Smooth muscle cell (in vitro differentiated cells): Measurements from ENCODE around the gene ORC6. TPM values are rescaled to one million over a fixed set of nuclear protein-coding genes. Genes with fewer than 3 reads are reported as not detected.

Experiments used
- DNase-seq: peaks from one replicate; lab custom pipeline; 2025; ENCODE audit not compliant: unreplicated experiment; lab: John Stamatoyannopoulos, UW
- H2AFZ ChIP-seq: fragments of 200-600 bp; sonication (generic); 2 replicates; pipeline ENCODE4 v1.6.0; 2016; ENCODE audit warnings: antibody characterized with exemption, low read depth, mild to moderate bottlenecking
- H3F3A ChIP-seq: fragments of 200-600 bp; sonication (generic); 2 replicates; pipeline ENCODE4 v1.6.0; 2017; ENCODE audit warnings: antibody characterized with exemption, low read depth
- H3K27ac ChIP-seq: fragments of 200-600 bp; sonication (generic); 2 replicates; pipeline ENCODE4 v1.5.1; 2016; ENCODE audit warnings: low read depth, mild to moderate bottlenecking
- H3K27me3 ChIP-seq: fragments of 200-600 bp; sonication (generic); 2 replicates; pipeline ENCODE4 v1.6.1; 2016; ENCODE audit warnings: low read depth, mild to moderate bottlenecking
- H3K36me3 ChIP-seq: fragments of 200-600 bp; sonication (generic); 2 replicates; pipeline ENCODE4 v1.5.1; 2016; ENCODE audit warnings: low read depth
- H3K4me1 ChIP-seq: fragments of 200-600 bp; sonication (generic); 2 replicates; pipeline ENCODE4 v1.5.1; 2016; ENCODE audit warnings: low read depth
- H3K4me2 ChIP-seq: fragments of 200-600 bp; sonication (generic); 2 replicates; pipeline ENCODE4 v1.6.0; 2016; ENCODE audit warnings: mild to moderate bottlenecking
- H3K4me3 ChIP-seq: fragments of 200-600 bp; sonication (generic); 2 replicates; pipeline ENCODE4 v1.5.1; 2016; ENCODE audit warnings: mild to moderate bottlenecking
- H3K79me2 ChIP-seq: fragments of 200-600 bp; sonication (generic); 2 replicates; pipeline ENCODE4 v1.6.0; 2016; ENCODE audit warnings: low read depth, mild to moderate bottlenecking
- H3K9ac ChIP-seq: fragments of 200-600 bp; sonication (generic); 2 replicates; pipeline ENCODE4 v1.6.0; 2016; ENCODE audit warnings: low read depth
- H3K9me3 ChIP-seq: fragments of 200-600 bp; sonication (generic); replicated peaks from 2 replicates; pipeline ENCODE4 v1.5.1; 2016; ENCODE audit warnings: low read depth
- H4K20me1 ChIP-seq: fragments of 200-600 bp; sonication (generic); 2 replicates; pipeline ENCODE4 v1.6.0; 2016; ENCODE audit warnings: low read depth
- WGBS: methylation state at CpG from one replicate; pipeline ENCODE4 v1.1.7; 2016; ENCODE audit warnings: low lambda C conversion rate; 5-methylcytosine and 5-hydroxymethylcytosine counted together
- polyA plus RNA-seq: library from polyadenylated mRNA; unstranded; fragments of >200 nt; fragmentation: Nextera tagmentation; extraction: Ambion mirVana; gene quantifications from 2 replicates; pipeline ENCODE4 v1.2.1, GENCODE V29; 2016
- total RNA-seq: library from RNA; depleted of rRNA; stranded (reverse); fragments of >200 nt; gene quantifications from 2 replicates; pipeline ENCODE4 v1.2.3, GENCODE V29; 2014
- TF ChIP-seq, protein P1 (sequence below): fragments of 200-600 bp; sonication (generic); IDR thresholded peaks from 2 replicates; pipeline ENCODE4 v1.5.1; 2017; ENCODE audit warnings: borderline replicate concordance, mild to moderate bottlenecking, antibody characterized with exemption; ENCODE audit not compliant: insufficient read depth, poor library complexity, severe bottlenecking

ORC6 gene
- total and polyA plus RNA-seq, 2 experiments from 2014 or later: 15.6 to 29.4 TPM

DNA sequence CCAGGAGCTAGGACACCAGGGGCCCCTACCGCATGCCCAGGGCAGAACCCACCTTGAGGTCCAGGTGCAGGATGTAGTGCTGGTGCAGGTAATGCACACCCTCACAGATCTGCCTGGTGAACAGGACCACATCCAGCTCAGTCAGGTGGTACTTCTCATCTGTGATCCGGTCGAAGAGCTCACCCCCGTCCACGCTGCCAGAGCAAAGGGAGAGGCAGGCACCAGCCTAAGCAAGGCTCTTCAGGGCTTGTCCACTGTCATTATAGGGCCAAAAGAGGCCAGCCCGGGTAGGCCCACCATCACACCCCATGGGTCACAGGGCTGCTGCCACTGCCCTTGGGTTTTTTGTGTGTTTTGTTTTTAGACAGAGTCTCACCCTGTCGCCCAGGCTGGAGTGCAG, 37.7 kb downstream of the ORC6 start:
- DNase-seq: no peak
- Histone ChIP-seq H3K4me3 (no peak overlapping the region), H3F3A (no peaks in the 10 kb centered on the region), H3K27ac (no peak overlapping the region), H4K20me1 (no peaks in the 10 kb centered on the region), H3K9me3 (no peaks in the 10 kb centered on the region), H3K9ac (no peak overlapping the region), H3K27me3 (no peaks in the 10 kb centered on the region), H2AFZ (peak overlapping the region; percentile 60), H3K36me3 (no peaks in the 10 kb centered on the region), H3K79me2 (no peaks in the 10 kb centered on the region), H3K4me2 (no peak overlapping the region), H3K4me1 (no peaks in the 10 kb centered on the region)
- over 99% methylated on average over 7 of the region's 7 CpGs for WGBS
- TF ChIP-seq, protein P1, sequence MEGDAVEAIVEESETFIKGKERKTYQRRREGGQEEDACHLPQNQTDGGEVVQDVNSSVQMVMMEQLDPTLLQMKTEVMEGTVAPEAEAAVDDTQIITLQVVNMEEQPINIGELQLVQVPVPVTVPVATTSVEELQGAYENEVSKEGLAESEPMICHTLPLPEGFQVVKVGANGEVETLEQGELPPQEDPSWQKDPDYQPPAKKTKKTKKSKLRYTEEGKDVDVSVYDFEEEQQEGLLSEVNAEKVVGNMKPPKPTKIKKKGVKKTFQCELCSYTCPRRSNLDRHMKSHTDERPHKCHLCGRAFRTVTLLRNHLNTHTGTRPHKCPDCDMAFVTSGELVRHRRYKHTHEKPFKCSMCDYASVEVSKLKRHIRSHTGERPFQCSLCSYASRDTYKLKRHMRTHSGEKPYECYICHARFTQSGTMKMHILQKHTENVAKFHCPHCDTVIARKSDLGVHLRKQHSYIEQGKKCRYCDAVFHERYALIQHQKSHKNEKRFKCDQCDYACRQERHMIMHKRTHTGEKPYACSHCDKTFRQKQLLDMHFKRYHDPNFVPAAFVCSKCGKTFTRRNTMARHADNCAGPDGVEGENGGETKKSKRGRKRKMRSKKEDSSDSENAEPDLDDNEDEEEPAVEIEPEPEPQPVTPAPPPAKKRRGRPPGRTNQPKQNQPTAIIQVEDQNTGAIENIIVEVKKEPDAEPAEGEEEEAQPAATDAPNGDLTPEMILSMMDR: no peak

- Histone ChIP-seq H3K4me2 (no peak overlapping the region), H3K27ac (no peak overlapping the region), H3K27me3 (no peaks in the 10 kb centered on the region), H3K36me3 (no peaks in the 10 kb centered on the region), H2AFZ (no peak overlapping the region), H3K9ac (no peak overlapping the region), H3K9me3 (no peaks in the 10 kb centered on the region), H3K79me2 (no peaks in the 10 kb centered on the region), H3F3A (no peaks in the 10 kb centered on the region), H3K4me1 (no peaks in the 10 kb centered on the region), H3K4me3 (no peak overlapping the region), H4K20me1 (no peaks in the 10 kb centered on the region)
- TF ChIP-seq, protein P1: no peak
- WGBS: 93% methylated on average over 9 of the region's 9 CpGs
- no peak for DNase-seq
These were observed 38.2 kb downstream of the ORC6 start for GRCh38 chr16:46727630-46728029.

- no peaks in the 10 kb centered on the region for H4K20me1 ChIP-seq
- no peaks in the 10 kb centered on the region for H3K27me3 ChIP-seq
- H3K79me2 ChIP-seq: no peaks in the 10 kb centered on the region
- H3K9me3 ChIP-seq: no peaks in the 10 kb centered on the region
- no peak overlapping the region for H2AFZ ChIP-seq
- H3K4me1 ChIP-seq: no peaks in the 10 kb centered on the region
- H3K36me3 ChIP-seq: no peaks in the 10 kb centered on the region
- WGBS: 95% methylated on average over 14 of the region's 14 CpGs
- no peak overlapping the region for H3K27ac ChIP-seq
- TF ChIP-seq, protein P1: no peak
- no peak overlapping the region for H3K4me3 ChIP-seq
- no peak for DNase-seq
- no peak overlapping the region for H3K9ac ChIP-seq
- H3F3A ChIP-seq: no peaks in the 10 kb centered on the region
- no peak overlapping the region for H3K4me2 ChIP-seq
These were observed 39.3 kb downstream of the ORC6 start for GRCh38 chr16:46728806-46729205.

DNA sequence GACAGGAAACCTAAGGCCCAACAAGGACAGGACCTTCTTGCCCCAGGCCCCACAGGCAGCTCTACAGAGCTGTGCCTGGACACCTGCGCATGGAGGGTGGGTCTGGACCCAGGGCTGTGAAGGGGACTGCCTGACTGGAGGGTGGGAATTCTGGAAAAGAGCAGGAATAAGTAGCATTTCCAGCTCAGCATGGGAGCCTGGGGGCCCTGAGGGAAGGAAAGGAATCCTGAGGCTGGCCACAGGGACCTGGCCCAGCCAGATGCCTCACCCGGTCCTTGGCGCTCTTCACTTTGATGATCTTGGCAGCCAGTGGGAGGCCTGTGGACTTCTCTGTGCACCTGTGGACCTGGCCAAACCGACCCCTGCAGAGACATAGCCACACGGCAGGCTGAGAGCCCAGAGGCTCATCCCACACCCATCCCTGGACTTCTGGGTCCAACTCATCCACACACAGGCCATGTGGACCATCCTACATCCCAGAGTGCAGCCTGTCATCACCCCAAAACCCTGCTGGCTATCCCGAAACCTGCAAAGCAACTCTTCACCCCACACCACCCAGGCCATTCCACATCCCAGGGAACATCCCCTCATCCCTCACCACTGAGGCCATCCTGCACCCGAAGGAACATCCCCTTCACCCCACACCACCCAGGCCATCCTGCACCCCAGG, 40.0 kb downstream of the ORC6 start:
- H2AFZ ChIP-seq: no peak overlapping the region
- H3F3A ChIP-seq: no peaks in the 10 kb centered on the region
- H3K9ac ChIP-seq: no peak overlapping the region
- H3K27ac ChIP-seq: no peak overlapping the region
- no peaks in the 10 kb centered on the region for H4K20me1 ChIP-seq
- TF ChIP-seq, protein P1: no peak
- 94% methylated on average over 7 of the region's 7 CpGs for WGBS
- H3K4me2 ChIP-seq: no peak overlapping the region
- no peaks in the 10 kb centered on the region for H3K9me3 ChIP-seq
- H3K27me3 ChIP-seq: no peaks in the 10 kb centered on the region
- no peak for DNase-seq
- H3K79me2 ChIP-seq: no peaks in the 10 kb centered on the region
- no peaks in the 10 kb centered on the region for H3K4me1 ChIP-seq
- no peaks in the 10 kb centered on the region for H3K36me3 ChIP-seq
- H3K4me3 ChIP-seq: no peak overlapping the region
